MG63 (cell line): Measurements from ENCODE around the gene CLIP3. TPM values are rescaled to one million over a fixed set of nuclear protein-coding genes. Genes with fewer than 3 reads are reported as not detected.
"Not testable (repeated sequence)": the region's sequence is repeated elsewhere in the genome, so short reads cannot be mapped to it uniquely, and the experiment has no call there.

Source experiments
- DNase-seq: peaks from one replicate; pipeline ENCODE4 v3.0.0-alpha.2; 2020
- H3K27me3 ChIP-seq: fragments of 250-450 bp; sonication (Bioruptor Pico); 2 replicates; pipeline ENCODE4 v1.5.1; 2020; ENCODE audit warnings: mild to moderate bottlenecking, moderate library complexity
- H3K36me3 ChIP-seq: fragments of 250-450 bp; sonication (Bioruptor Pico); 2 replicates; pipeline ENCODE4 v1.5.1; 2020; ENCODE audit warnings: mild to moderate bottlenecking, moderate library complexity
- H3K4me3 ChIP-seq: fragments of 250-450 bp; sonication (Bioruptor Pico); 2 replicates; pipeline ENCODE4 v1.5.1; 2020; ENCODE audit warnings: mild to moderate bottlenecking, moderate library complexity
- H3K9me3 ChIP-seq: fragments of 250-450 bp; sonication (Bioruptor Pico); 2 replicates; pipeline ENCODE4 v1.5.1; 2020; ENCODE audit warnings: mild to moderate bottlenecking, moderate library complexity
- total RNA-seq: library from RNA; depleted of rRNA; stranded (reverse); fragments of >200 nt; shearing (Covaris generic); gene quantifications from 2 replicates; pipeline ENCODE4 v1.2.3, GENCODE V29; 2014; ENCODE audit warnings: low replicate concordance

Gene CLIP3
- total RNA-seq, 1 experiment from 2014 or later = not detected

DNA sequence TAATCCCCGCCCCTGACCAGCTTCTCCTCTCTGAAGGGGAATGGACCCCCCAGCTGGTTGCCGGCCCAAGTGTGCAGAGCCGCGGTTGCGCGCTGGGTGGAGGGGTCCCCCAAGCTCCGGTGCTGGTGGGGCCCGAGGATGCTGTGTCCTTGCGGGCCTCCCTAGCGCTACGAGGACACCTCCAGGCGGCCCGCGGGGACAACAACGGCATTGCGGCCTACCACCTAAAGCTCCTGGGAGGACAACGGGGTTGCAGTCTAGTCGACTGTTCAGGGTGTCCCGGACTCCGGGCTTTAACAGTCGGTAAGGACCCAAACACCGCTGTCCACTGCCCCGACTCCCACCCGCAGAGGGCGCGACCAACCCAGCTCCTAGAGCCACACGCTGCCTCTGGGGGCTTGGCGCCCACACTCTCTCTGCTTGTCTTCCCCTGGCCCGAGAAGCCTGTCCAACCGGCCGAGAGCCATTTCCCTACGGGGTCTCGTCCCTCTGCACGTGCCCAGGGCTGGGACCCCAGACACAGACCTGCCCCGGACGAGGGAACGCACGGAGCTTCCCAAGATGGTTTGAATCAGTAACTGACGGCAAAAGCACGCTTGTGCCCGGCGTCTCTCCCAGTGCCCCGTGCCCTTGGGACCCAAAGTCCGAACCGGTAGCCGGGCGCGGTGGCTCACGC lies 38.6 kb downstream of the CLIP3 start:
- Histone ChIP-seq H3K36me3 (peaks cover 13% of the 10 kb centered on the region), H3K27me3 (no peaks in the 10 kb centered on the region), H3K4me3 (peak overlapping the region; percentile 88; the same call in 1 of the 2 replicates), H3K9me3 (no peaks in the 10 kb centered on the region)
- DNase-seq = no peak

- DNase-seq = no peak
- no peaks in the 10 kb centered on the region for H3K27me3 ChIP-seq
Measured at GRCh38 chr19:35992907-35993765, 39.5 kb downstream of the CLIP3 start.

DNA sequence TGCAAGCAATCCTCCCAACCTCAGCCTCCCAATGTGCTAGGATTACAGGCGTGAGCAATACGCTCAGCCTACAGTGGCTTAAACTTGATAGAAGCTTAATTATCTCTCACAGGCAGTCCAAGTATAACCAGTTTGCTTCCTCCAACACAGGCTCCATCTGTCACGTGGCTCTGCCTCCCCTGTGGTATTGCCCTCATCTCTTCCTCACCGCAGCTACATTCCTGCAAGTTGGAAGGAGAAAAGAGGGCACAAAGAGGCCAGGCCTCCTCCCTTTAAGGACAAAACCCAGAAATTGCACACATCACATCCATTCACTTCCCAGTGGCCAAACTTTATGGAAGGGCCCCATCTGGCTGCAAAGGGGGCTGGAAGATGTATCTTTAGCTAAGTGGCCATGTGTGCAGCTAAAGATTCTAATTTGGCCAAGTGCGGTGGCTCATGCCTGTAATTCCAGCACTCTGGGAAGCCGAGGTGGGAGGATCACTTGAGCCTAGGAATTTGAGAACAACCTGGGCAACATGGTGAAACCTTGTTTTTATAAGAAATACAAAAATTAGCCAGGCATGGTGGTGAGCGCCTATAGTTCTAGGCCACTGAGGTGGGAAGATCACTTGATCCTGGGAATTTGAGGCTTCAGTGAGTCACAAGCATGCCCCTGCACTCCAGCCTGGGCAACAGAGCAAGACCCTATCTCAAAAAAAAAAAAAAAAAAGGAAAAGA lies 40.8 kb downstream of the CLIP3 start:
- H3K9me3 ChIP-seq = no peaks in the 10 kb centered on the region
- peaks cover 5% of the 10 kb centered on the region; the same call in 1 of the 2 replicates for H3K36me3 ChIP-seq
- peaks cover 3% of the 10 kb centered on the region; the same call in 1 of the 2 replicates for H3K27me3 ChIP-seq
- H3K4me3 ChIP-seq = no peak overlapping the region
- no peak for DNase-seq

More at GRCh38 chr19:35992907-35993765, 39.5 kb downstream of the CLIP3 start:
- Histone ChIP-seq H3K4me3 (no peak overlapping the region), H3K36me3 (peaks cover 6% of the 10 kb centered on the region), H3K9me3 (no peaks in the 10 kb centered on the region)

GRCh38 chr19:35990771-35991730 lies 41.6 kb downstream of the CLIP3 start:
- no peak overlapping the region for H3K4me3 ChIP-seq
- no peaks in the 10 kb centered on the region for H3K9me3 ChIP-seq
- no peak for DNase-seq
- H3K36me3 ChIP-seq = no peaks in the 10 kb centered on the region
- peaks cover 5% of the 10 kb centered on the region; the same call in 1 of the 2 replicates for H3K27me3 ChIP-seq

GRCh38 chr19:35990156-35990555 lies 42.5 kb downstream of the CLIP3 start:
- Histone ChIP-seq H3K9me3 (no peaks in the 10 kb centered on the region), H3K36me3 (no peaks in the 10 kb centered on the region), H3K4me3 (no peak overlapping the region), H3K27me3 (peaks cover 7% of the 10 kb centered on the region; the same call in 1 of the 2 replicates)
- no peak for DNase-seq

DNA sequence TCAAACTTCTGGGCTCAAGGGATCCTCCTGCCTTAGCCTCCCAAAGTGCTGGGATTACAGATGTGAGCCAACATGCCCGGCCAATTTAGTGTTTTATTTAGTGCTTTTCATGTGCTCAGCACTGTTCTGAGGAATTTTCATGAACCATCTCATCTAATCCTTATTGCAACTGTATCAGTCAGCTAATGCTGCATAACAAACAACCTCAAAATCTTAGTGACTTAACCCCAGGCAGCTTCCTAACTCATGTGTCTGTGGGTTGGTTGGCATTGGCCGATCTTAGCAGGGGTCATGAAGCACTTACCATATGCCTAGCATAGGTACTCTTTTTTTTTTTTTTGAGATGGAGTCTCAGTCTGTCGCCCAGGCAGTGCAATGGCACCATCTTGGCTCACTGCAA lies 43.8 kb downstream of the CLIP3 start:
- no peaks in the 10 kb centered on the region for H3K36me3 ChIP-seq
- H3K27me3 ChIP-seq = peaks cover 9% of the 10 kb centered on the region; the same call in 1 of the 2 replicates
- no peak overlapping the region for H3K4me3 ChIP-seq
- no peak for DNase-seq
- no peaks in the 10 kb centered on the region for H3K9me3 ChIP-seq

GRCh38 chr19:35987571-35987896 lies 45.1 kb downstream of the CLIP3 start:
- Histone ChIP-seq H3K9me3 (no peaks in the 10 kb centered on the region), H3K36me3 (no peaks in the 10 kb centered on the region)

DNA sequence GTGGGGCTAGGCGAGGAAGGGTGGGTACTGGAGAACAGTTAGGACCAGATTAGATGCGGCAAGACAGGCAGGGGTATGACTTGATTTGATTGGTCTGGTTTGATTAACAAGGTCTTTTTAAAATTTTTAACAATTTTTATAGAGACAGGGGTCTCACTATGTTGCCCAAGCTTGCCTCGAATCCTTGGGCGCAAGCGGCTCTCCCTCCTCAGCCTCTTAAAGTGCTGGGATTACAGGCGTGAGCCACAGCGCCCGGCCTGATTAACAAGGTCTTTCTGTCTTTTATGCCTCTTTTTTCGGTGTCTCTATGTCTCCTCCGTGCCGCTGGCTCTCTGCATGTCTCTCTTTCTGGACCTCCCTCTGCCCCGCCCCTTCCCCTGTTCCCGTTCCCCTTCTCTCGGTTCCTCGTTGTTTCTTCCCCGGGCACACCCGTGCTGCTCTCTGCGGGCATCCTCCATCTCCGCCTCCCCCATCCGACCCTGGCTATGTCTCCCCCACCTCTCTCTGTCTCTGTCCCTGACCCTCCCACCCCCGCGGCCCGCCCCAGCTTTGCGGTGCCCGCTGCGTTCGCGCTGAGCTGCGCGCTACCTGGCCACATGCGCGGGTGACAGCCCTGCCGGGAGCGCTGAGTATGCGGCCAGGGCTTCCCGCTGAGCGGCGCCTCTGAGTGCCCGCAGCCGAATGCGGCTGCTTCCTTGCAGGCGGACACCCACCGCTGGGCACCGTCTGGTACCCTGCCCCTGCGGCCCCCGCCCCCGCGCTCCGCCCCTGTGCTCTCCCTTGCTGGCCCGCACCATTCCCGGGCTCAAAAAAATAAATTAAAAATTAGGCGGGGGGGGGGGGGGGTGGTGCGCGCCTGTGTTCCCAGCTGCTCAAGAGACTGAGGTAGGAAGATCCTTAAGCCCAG lies 45.8 kb downstream of the CLIP3 start:
- no peaks in the 10 kb centered on the region for H3K36me3 ChIP-seq
- DNase-seq = peak; percentile 33
- peaks cover 22% of the 10 kb centered on the region; the same call in 1 of the 2 replicates for H3K27me3 ChIP-seq
- peak overlapping the region; percentile 27 for H3K4me3 ChIP-seq
- H3K9me3 ChIP-seq = no peaks in the 10 kb centered on the region

More at GRCh38 chr19:35987571-35987896, 45.1 kb downstream of the CLIP3 start:
- H3K27me3 ChIP-seq = peaks cover 17% of the 10 kb centered on the region; the same call in 1 of the 2 replicates
- peak overlapping the region; percentile 27 for H3K4me3 ChIP-seq
- no peak for DNase-seq

DNA sequence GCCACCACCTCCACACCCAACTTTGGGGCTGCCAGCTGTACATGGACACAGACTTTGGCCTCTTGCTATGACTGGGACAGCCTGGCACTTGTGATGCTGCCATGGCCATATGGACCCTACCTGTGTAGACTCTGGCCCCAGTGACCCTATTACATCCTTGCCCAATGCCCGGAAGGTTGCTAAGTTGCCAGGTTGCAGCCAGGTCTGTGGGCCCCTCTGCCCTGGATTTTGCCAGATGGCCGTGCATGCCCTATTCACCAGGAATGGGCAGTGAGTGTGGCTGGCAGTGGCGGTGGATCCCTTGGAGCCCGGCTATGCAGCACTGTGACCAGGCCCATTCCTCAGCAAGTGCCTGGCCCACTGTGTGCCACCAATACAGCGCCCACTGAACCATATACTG lies 46.6 kb downstream of the CLIP3 start:
- no peak overlapping the region for H3K4me3 ChIP-seq
- DNase-seq = no peak
- H3K27me3 ChIP-seq = peaks cover 28% of the 10 kb centered on the region; the same call in 1 of the 2 replicates
- H3K36me3 ChIP-seq = no peaks in the 10 kb centered on the region
- H3K9me3 ChIP-seq = no peaks in the 10 kb centered on the region

DNA sequence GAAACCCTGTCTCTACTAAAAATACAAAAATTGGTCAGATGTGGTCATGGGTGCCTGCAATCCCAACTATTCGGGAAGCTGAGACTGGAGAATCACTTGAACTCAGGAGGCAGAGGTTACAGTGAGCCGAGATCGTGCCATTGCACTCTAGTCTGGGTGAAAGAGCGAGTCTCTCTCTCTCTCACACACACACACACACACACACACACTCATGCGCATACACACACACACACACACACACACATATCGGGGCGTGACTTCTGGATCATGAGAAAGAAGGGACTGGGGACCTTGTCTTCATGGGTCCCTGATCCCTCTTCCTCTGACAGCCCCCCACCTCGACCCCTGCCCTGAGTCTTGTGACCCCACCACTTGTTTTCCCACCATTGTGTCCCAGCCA lies 49.5 kb downstream of the CLIP3 start:
- H3K36me3 ChIP-seq = no peaks in the 10 kb centered on the region
- no peaks in the 10 kb centered on the region for H3K9me3 ChIP-seq
- H3K4me3 ChIP-seq = no peak overlapping the region
- H3K27me3 ChIP-seq = peaks cover 38% of the 10 kb centered on the region
- no peak for DNase-seq

DNA sequence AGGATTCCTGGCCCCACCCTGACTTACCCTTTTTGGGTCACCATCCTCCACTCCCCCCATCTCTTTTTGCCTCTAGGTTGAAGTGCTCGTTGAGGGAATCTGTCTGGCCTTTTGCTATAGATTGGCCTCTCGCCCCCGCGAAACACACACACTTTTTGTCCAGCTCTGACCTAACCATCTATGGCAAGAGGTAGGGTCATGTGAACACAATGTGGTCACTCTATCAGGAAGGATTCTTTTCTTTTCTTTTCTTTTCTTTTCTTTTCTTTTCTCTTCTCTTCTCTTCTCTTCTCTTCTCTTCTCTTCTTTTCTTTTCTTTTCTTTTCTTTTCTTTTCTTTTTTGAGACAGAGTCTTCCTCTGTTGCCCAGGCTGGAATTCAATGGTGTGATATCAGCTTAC lies 51.7 kb downstream of the CLIP3 start:
- H3K27me3 ChIP-seq = peaks cover 39% of the 10 kb centered on the region
- not testable (repeated sequence) for H3K36me3 ChIP-seq, H3K4me3 ChIP-seq, DNase-seq, H3K9me3 ChIP-seq

GRCh38 chr19:35978832-35979365 lies 53.8 kb downstream of the CLIP3 start:
- H3K27me3 ChIP-seq = peaks cover 37% of the 10 kb centered on the region
- H3K9me3 ChIP-seq = no peaks in the 10 kb centered on the region
- no peak overlapping the region for H3K4me3 ChIP-seq
- DNase-seq = no peak
- H3K36me3 ChIP-seq = no peaks in the 10 kb centered on the region

DNA sequence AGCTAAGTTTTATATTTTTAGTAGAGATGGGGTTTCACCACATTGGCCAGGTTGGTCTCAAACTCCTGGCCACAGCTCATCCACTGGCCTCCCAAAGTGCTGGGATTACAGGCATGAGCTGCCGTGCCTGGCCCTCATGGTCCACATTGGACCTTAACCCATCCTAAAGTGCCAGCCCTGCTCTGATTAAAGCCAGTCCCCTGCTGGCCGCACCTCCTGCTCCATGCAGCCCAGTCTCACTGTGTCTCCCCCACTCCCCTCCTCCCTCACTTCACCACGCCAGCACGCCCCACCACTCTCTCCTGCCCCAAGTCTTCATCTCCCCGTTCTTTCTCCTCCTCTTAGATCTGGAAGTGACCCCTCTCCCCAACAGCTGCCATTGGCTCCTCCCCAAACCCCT lies 54.4 kb downstream of the CLIP3 start:
- H3K9me3 ChIP-seq = no peaks in the 10 kb centered on the region
- no peak for DNase-seq
- H3K36me3 ChIP-seq = no peaks in the 10 kb centered on the region
- H3K4me3 ChIP-seq = no peak overlapping the region
- peaks cover 34% of the 10 kb centered on the region for H3K27me3 ChIP-seq

GRCh38 chr19:35977446-35978222 lies 55.0 kb downstream of the CLIP3 start:
- Histone ChIP-seq H3K4me3 (no peak overlapping the region), H3K9me3 (no peaks in the 10 kb centered on the region), H3K36me3 (no peaks in the 10 kb centered on the region), H3K27me3 (peaks cover 30% of the 10 kb centered on the region)
- DNase-seq = no peak
